Stomach (tissue), 9 donors: ENCODE data around the gene IFT172. TPM values are rescaled to one million over a fixed set of nuclear protein-coding genes. Genes with fewer than 3 reads are reported as not detected.

Source experiments
- DNase-seq, 2 donors: peaks; one replicate each; pipeline versions ENCODE4 v3.0.0 to v3.0.0-alpha.2; 2013 to 2019
- H3K27ac ChIP-seq, 5 donors: fragments of 200-600 bp in 4 of 5; sonication (generic) in 4 of 5; one replicate each; pipeline ENCODE4 v1.5.1; 2013 to 2019; ENCODE audit warnings: mild to moderate bottlenecking in 1 of 5, moderate library complexity in 1 of 5
- H3K27me3 ChIP-seq, 3 donors: fragments of 200-600 bp; sonication (generic); one replicate each; pipeline ENCODE4 v1.5.1; 2017 to 2019; ENCODE audit warnings: mixed run types in 1 of 3
- H3K36me3 ChIP-seq, 4 donors: fragments of 200-600 bp; sonication (generic); 1 replicate in 3 of 4; 2 replicates in 1 of 4; pipeline ENCODE4 v1.5.1; 2016 to 2019
- H3K4me1 ChIP-seq, 4 donors: fragments of 200-600 bp; sonication (generic); one replicate each; pipeline ENCODE4 v1.5.1; 2016 to 2019
- H3K4me3 ChIP-seq, 4 donors: fragments of 200-600 bp; sonication (generic) in 3 of 4; one replicate each; pipeline ENCODE4 v1.5.1; 2016 to 2019; ENCODE audit warnings: mild to moderate bottlenecking in 1 of 4
- H3K9me3 ChIP-seq, 4 donors: fragments of 200-600 bp; sonication (generic); one replicate each; pipeline ENCODE4 v1.5.1; 2016 to 2019
- EP300 ChIP-seq: sonication (generic); formaldehyde crosslinking; IDR thresholded peaks from one replicate; pipeline ENCODE4 v1.6.1; 2017; ENCODE audit warnings: antibody characterized with exemption
- POLR2A ChIP-seq, 4 donors: fragments of 450-650 bp; IDR thresholded peaks; one replicate each; pipeline ENCODE4 v1.6.1; 2016; ENCODE audit warnings: antibody characterized with exemption in 4 of 4, control low read depth in 2 of 4, mild to moderate bottlenecking in 1 of 4, moderate library complexity in 1 of 4
- POLR2AphosphoS5 ChIP-seq, 3 donors: sonication (generic); formaldehyde crosslinking; IDR thresholded peaks; one replicate each; pipeline ENCODE4 v1.6.1; 2016; ENCODE audit warnings: antibody characterized with exemption in 3 of 3
- WGBS, 5 donors: extraction: QIAGEN DNeasy Blood & Tissue Kit in 3 of 5; methylation state at CpG; one replicate each; pipeline versions ENCODE4 v1.1.5 to v1.1.7; 2013 to 2018; 5-methylcytosine and 5-hydroxymethylcytosine counted together
- intact Hi-C: fragments of 100-400 bp; cut with DNase I; formaldehyde crosslinking; loops from one replicate; pipeline ENCODE4 v1.15.1; 2023; ENCODE audit warnings: low total_unique reads
- polyA plus RNA-seq, 3 donors: library from polyadenylated mRNA; stranded (reverse); fragments of 200-250 nt; gene quantifications; one replicate each; pipeline ENCODE4 v1.2.3, GENCODE V29; 2013
- total RNA-seq, 5 donors: library from RNA; depleted of rRNA; stranded (reverse); fragments of >200 nt; gene quantifications; one replicate each; pipeline versions ENCODE4 v1.1.0 to v1.2.3, GENCODE V29; 2014 to 2016
- TF ChIP-seq, protein P1 (sequence below), 7 experiments: fragments of 450-650 bp in 4 of 7; fragments of 200-600 bp in 3 of 7; sonication (generic) in 3 of 7; IDR thresholded peaks; one replicate each; pipeline ENCODE4 v1.5.1; 2016 to 2019; ENCODE audit warnings: antibody characterized with exemption in 7 of 7, control low read depth in 2 of 7, mild to moderate bottlenecking in 1 of 7
- donor health status: healthy with polysubstance abuse.
- donor health status: Bipolar disorder and iron deficiency.
- donor health status: healthy.

Gene IFT172
- total and polyA plus RNA-seq, 8 donors, result 7.4 to 88.1 (median 37.2) TPM

- peaks cover 16 to 37% (median 20%) of the 10 kb centered on the region in 4 donors for H3K4me1 ChIP-seq
- 24 to 51% (median 29%) methylated on average over 18 to 80 of the region's 80 CpGs for WGBS, 5 donors
- peak within 1 kb of the TSS; percentile 45 to 55 (median 48) for H3K4me3 ChIP-seq
- TF ChIP-seq EP300, result no peak
- TF ChIP-seq, protein P1, sequence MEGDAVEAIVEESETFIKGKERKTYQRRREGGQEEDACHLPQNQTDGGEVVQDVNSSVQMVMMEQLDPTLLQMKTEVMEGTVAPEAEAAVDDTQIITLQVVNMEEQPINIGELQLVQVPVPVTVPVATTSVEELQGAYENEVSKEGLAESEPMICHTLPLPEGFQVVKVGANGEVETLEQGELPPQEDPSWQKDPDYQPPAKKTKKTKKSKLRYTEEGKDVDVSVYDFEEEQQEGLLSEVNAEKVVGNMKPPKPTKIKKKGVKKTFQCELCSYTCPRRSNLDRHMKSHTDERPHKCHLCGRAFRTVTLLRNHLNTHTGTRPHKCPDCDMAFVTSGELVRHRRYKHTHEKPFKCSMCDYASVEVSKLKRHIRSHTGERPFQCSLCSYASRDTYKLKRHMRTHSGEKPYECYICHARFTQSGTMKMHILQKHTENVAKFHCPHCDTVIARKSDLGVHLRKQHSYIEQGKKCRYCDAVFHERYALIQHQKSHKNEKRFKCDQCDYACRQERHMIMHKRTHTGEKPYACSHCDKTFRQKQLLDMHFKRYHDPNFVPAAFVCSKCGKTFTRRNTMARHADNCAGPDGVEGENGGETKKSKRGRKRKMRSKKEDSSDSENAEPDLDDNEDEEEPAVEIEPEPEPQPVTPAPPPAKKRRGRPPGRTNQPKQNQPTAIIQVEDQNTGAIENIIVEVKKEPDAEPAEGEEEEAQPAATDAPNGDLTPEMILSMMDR (IDR thresholded peaks at IDR 0.05), result peak in 3 of 7 experiments; percentile 40 to 55 (median 45)
- TF ChIP-seq POLR2AphosphoS5 (IDR thresholded peaks at IDR 0.05), result peak in 2 of 3 donors; percentile 72 to 73
- H3K27ac ChIP-seq, result peak within 1 kb of the TSS; percentile 82 to 92 (median 84)
- no peaks in the 10 kb centered on the region for H3K27me3 ChIP-seq
- peaks cover 50 to 88% (median 82%) of the 10 kb centered on the region in 4 donors for H3K36me3 ChIP-seq
- peak; percentile 87 to 92 for DNase-seq
- H3K9me3 ChIP-seq, result no peaks in the 10 kb centered on the region
- intact Hi-C loops, result no loop called here
Measured at GRCh38 chr2:27441958-27442919, 47.3 kb downstream of the IFT172 start, which contains the start of gene KRTCAP3. Gene KRTCAP3, plus strand, starts transcription at chr2:27442381. Its CDS starts 32 bp downstream, at chr2:27442413.

DNA sequence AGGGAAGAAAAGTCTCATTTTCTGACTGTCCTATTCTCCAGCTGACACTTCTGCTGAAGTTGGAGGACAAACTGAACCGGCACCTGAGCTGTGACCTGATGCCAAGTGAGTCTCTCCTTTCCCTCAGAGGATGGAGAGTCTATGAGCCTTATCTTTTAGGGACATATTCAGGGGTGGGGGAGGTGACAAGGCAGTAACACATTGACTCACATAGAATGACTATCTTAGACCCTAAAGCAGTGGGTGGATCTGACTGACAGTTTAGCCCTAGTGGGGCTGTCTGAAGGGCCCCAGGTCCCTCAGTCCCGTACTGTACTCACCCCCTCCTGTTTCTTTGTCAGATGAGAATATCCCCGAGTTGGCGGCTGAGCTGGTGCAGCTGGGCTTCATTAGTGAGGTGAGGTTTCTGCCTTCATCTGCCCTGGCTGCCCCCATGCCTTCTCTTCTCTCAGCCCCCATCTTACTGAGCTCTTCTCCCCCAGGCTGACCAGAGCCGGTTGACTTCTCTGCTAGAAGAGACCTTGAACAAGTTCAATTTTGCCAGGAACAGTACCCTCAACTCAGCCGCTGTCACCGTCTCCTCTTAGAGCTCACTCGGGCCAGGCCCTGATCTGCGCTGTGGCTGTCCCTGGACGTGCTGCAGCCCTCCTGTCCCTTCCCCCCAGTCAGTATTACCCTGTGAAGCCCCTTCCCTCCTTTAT, 48.2 kb downstream of the IFT172 start:
- intact Hi-C loops, result no loop called here
- Histone ChIP-seq H3K27me3 (no peaks in the 10 kb centered on the region), H3K4me1 (peaks cover 16 to 37% (median 20%) of the 10 kb centered on the region in 4 donors), H3K27ac (peak overlapping the region in 2 of 5 donors; percentile 84 to 90), H3K9me3 (no peaks in the 10 kb centered on the region), H3K4me3 (peak overlapping the region in 1 of 4 donors; percentile 50), H3K36me3 (peaks cover 55 to 92% (median 87%) of the 10 kb centered on the region in 4 donors)
- WGBS, 5 donors, result 71 to 79% (median 76%) methylated on average over 10 of the region's 10 CpGs
- peak in 1 of 2 donors; percentile 10 for DNase-seq
- TF ChIP-seq, protein P1 (IDR thresholded peaks at IDR 0.05), result no peak

GRCh38 chr2:27435628-27436027, 53.9 kb downstream of the IFT172 start:
- TF ChIP-seq POLR2AphosphoS5 (IDR thresholded peaks at IDR 0.05) (no peak), POLR2A (IDR thresholded peaks at IDR 0.05) (no peak), EP300 (no peak)
- TF ChIP-seq, protein P1 (IDR thresholded peaks at IDR 0.05), result no peak
- intact Hi-C loops, result no loop called here
- Histone ChIP-seq H3K4me1 (peaks cover 9 to 28% (median 22%) of the 10 kb centered on the region in 4 donors), H3K27ac (no peak overlapping the region), H3K27me3 (no peaks in the 10 kb centered on the region), H3K9me3 (no peaks in the 10 kb centered on the region), H3K4me3 (no peak overlapping the region), H3K36me3 (peaks cover 74 to 82% (median 79%) of the 10 kb centered on the region in 4 donors)
- 79 to 91% (median 87%) methylated on average over 6 of the region's 6 CpGs for WGBS, 5 donors
- no peak for DNase-seq

GRCh38 chr2:27431395-27431794, 58.1 kb downstream of the IFT172 start:
- H3K4me1 ChIP-seq, result peaks cover 27 to 54% (median 39%) of the 10 kb centered on the region in 4 donors
- no peak for TF ChIP-seq POLR2A (IDR thresholded peaks at IDR 0.05)
- TF ChIP-seq, protein P1 (IDR thresholded peaks at IDR 0.05), result no peak
- TF ChIP-seq POLR2AphosphoS5 (IDR thresholded peaks at IDR 0.05), result no peak
- no peak for TF ChIP-seq EP300
- intact Hi-C loops, result no loop called here
- peaks cover 34 to 40% (median 36%) of the 10 kb centered on the region in 4 donors for H3K36me3 ChIP-seq
- H3K27ac ChIP-seq, result peak overlapping the region in 2 of 5 donors; percentile 98 to 99
- peak overlapping the region in 1 of 4 donors; percentile 92 for H3K4me3 ChIP-seq
- DNase-seq, result peak in 1 of 2 donors; percentile 16
- no peaks in the 10 kb centered on the region for H3K9me3 ChIP-seq
- H3K27me3 ChIP-seq, result no peaks in the 10 kb centered on the region
